DOHH2 (cell line): ENCODE measurements around the gene CNOT2.

Experiments used
- CTCF ChIP-seq: fragments of 200-600 bp; sonication (generic); IDR thresholded peaks from one replicate; pipeline ENCODE4 v1.5.1; 2014; ENCODE audit warnings: antibody characterized with exemption, mild to moderate bottlenecking, low read depth, low read length; ENCODE audit not compliant: poor library complexity, severe bottlenecking
- EZH2phosphoT487 ChIP-seq: fragments of 200-600 bp; sonication (generic); IDR thresholded peaks from 2 replicates; pipeline ENCODE4 v1.6.1; 2017; ENCODE audit warnings: borderline replicate concordance, mild to moderate bottlenecking, antibody characterized with exemption, low read length, moderate library complexity, mixed read lengths

- no peak for TF ChIP-seq CTCF
- TF ChIP-seq EZH2phosphoT487, result no peak
Observed at GRCh38 chr12:70221626-70222025, 21.6 kb upstream of the CNOT2 start.
